Measurements from ENCODE around the gene NUMB. TPM values are rescaled to one million over a fixed set of nuclear protein-coding genes. Genes with fewer than 3 reads are reported as not detected.

Gene NUMB
- total RNA-seq, 4 donors from 2014 or later, result 42.4 to 63.5 (median 51.0) TPM

- no peak overlapping the region for H3K27ac ChIP-seq
- ATAC-seq, result no peak
- no peaks in the 10 kb centered on the region for H3K9me3 ChIP-seq
- H3K4me3 ChIP-seq, result no peak overlapping the region
- H3K4me1 ChIP-seq, result peaks cover 0 to 26% (median 0%) of the 10 kb centered on the region in 3 donors
- peaks cover 4 to 76% of the 10 kb centered on the region in 2 donors for H3K36me3 ChIP-seq
- WGBS, 2 donors (ENCODE audit: low coverage in 1 of 2), result 86 to 92% methylated on average over 2 of the region's 2 CpGs
- H3K27me3 ChIP-seq, result no peaks in the 10 kb centered on the region
- TF ChIP-seq EP300 (IDR thresholded peaks at IDR 0.05) (no peak), CTCF (IDR thresholded peaks at IDR 0.05) (no peak), POLR2A (IDR thresholded peaks at IDR 0.05) (no peak), POLR2AphosphoS5 (IDR thresholded peaks at IDR 0.05) (no peak)
These were observed 171.7 kb downstream of the NUMB start for GRCh38 chr14:73286598-73286997.

- no peak overlapping the region for H3K27ac ChIP-seq
- peaks cover 4 to 76% of the 10 kb centered on the region in 2 donors for H3K36me3 ChIP-seq
- WGBS, 2 donors (ENCODE audit: low coverage in 1 of 2), result 83 to 86% methylated on average over 1 of the region's 1 CpG
- peaks cover 0 to 20% (median 0%) of the 10 kb centered on the region in 3 donors for H3K4me1 ChIP-seq
- no peaks in the 10 kb centered on the region for H3K9me3 ChIP-seq
- no peaks in the 10 kb centered on the region for H3K27me3 ChIP-seq
- ATAC-seq, result no peak
- H3K4me3 ChIP-seq, result no peak overlapping the region
- TF ChIP-seq CTCF (IDR thresholded peaks at IDR 0.05), result no peak
- TF ChIP-seq EP300 (IDR thresholded peaks at IDR 0.05), result no peak
- no peak for TF ChIP-seq POLR2AphosphoS5 (IDR thresholded peaks at IDR 0.05)
- TF ChIP-seq POLR2A (IDR thresholded peaks at IDR 0.05), result no peak
These were observed 172.4 kb downstream of the NUMB start for GRCh38 chr14:73285979-73286378.

GRCh38 chr14:73283608-73284379 lies 174.6 kb downstream of the NUMB start:
- 55 to 59% methylated on average over 5 to 7 of the region's 12 CpGs for WGBS, 2 donors (ENCODE audit: low coverage in 1 of 2)
- H3K4me1 ChIP-seq, result no peaks in the 10 kb centered on the region
- H3K27ac ChIP-seq, result no peak overlapping the region
- H3K27me3 ChIP-seq, result no peaks in the 10 kb centered on the region
- no peak overlapping the region for H3K4me3 ChIP-seq
- peak in 1 of 4 experiments; percentile 30 for TF ChIP-seq CTCF (IDR thresholded peaks at IDR 0.05)
- no peak for TF ChIP-seq POLR2AphosphoS5 (IDR thresholded peaks at IDR 0.05)
- TF ChIP-seq EP300 (IDR thresholded peaks at IDR 0.05), result no peak
- TF ChIP-seq POLR2A (IDR thresholded peaks at IDR 0.05), result no peak
- H3K36me3 ChIP-seq, result peaks cover 4 to 90% of the 10 kb centered on the region in 2 donors
- no peaks in the 10 kb centered on the region for H3K9me3 ChIP-seq
- no peak for ATAC-seq

GRCh38 chr14:73280903-73281302 lies 177.4 kb downstream of the NUMB start:
- H3K9me3 ChIP-seq, result no peaks in the 10 kb centered on the region
- no peak overlapping the region for H3K27ac ChIP-seq
- TF ChIP-seq POLR2AphosphoS5 (IDR thresholded peaks at IDR 0.05) (no peak), CTCF (IDR thresholded peaks at IDR 0.05) (no peak), EP300 (IDR thresholded peaks at IDR 0.05) (no peak), POLR2A (IDR thresholded peaks at IDR 0.05) (no peak)
- H3K4me3 ChIP-seq, result no peak overlapping the region
- H3K27me3 ChIP-seq, result no peaks in the 10 kb centered on the region
- H3K36me3 ChIP-seq, result peaks cover 0 to 98% of the 10 kb centered on the region in 2 donors
- ATAC-seq, result no peak
- no peaks in the 10 kb centered on the region for H3K4me1 ChIP-seq
- 95 to 100% methylated on average over 1 to 3 of the region's 5 CpGs for WGBS, 2 donors (ENCODE audit: low coverage in 1 of 2)

- peaks cover 0 to 5% (median 0%) of the 10 kb centered on the region in 3 donors for H3K4me1 ChIP-seq
- no peak for TF ChIP-seq POLR2A (IDR thresholded peaks at IDR 0.05)
- TF ChIP-seq CTCF (IDR thresholded peaks at IDR 0.05), result no peak
- no peak overlapping the region for H3K27ac ChIP-seq
- peaks cover 0 to 97% of the 10 kb centered on the region in 2 donors for H3K36me3 ChIP-seq
- H3K4me3 ChIP-seq, result no peak overlapping the region
- WGBS, 2 donors (ENCODE audit: low coverage in 1 of 2), result 81 to 82% methylated on average over 2 of the region's 2 CpGs
- H3K9me3 ChIP-seq, result no peaks in the 10 kb centered on the region
- ATAC-seq, result no peak
- H3K27me3 ChIP-seq, result no peaks in the 10 kb centered on the region
These were observed 181.0 kb downstream of the NUMB start for GRCh38 chr14:73277376-73277775.
